Measurements from ENCODE around the gene CLDND2.

DNA sequence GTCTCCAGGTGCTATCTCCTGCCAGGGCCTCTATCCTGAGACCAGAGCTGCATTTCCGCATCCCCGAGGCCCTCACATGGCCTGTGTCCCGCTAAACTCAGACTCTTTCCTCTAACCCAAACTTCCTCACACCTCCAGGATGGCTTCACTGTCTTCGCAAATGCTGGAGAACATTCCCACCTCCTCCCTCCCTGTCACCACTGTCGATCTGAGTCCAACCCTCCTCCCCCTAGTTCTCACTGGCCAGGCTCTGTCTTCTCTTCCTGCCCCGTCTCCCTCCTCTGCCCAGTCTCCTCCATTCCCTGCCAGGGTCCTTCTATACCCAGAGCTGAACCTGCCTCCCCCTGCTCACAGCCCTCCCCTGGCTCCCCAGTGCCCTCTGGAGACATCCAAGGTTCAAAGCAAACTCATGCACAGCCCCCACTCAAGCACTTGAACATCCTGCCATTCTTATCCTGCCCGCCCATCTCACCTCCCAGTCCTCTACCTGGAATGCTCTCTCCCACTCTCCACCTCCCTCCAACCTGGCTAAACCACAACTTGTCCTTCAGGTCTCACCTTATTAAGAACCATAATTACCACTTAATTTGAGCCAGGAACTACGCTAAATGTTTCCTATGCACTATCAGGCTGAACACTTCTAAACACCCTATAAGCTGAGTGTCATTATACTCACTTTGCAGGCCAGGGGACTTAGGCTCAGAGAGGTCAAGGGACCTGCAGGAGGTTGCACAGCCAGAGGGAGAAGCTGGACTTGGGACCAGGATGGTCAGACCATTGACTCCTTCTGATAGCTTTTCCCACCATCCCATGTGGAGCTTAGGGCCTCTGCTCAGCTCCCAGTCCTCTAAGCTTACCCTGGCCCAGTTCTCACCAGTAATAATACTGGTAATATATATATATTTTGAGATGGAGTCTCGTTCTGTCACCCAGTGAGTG is 25.9 kb downstream of the CLDND2 start:
- TF ChIP-seq, protein P1, sequence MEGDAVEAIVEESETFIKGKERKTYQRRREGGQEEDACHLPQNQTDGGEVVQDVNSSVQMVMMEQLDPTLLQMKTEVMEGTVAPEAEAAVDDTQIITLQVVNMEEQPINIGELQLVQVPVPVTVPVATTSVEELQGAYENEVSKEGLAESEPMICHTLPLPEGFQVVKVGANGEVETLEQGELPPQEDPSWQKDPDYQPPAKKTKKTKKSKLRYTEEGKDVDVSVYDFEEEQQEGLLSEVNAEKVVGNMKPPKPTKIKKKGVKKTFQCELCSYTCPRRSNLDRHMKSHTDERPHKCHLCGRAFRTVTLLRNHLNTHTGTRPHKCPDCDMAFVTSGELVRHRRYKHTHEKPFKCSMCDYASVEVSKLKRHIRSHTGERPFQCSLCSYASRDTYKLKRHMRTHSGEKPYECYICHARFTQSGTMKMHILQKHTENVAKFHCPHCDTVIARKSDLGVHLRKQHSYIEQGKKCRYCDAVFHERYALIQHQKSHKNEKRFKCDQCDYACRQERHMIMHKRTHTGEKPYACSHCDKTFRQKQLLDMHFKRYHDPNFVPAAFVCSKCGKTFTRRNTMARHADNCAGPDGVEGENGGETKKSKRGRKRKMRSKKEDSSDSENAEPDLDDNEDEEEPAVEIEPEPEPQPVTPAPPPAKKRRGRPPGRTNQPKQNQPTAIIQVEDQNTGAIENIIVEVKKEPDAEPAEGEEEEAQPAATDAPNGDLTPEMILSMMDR (IDR thresholded peaks at IDR 0.05) = no peak
- no peak for TF ChIP-seq POLR2A (IDR thresholded peaks at IDR 0.05)

Data from tibial nerve (tissue), 3 donors.